Gastrocnemius medialis (tissue), 4 donors: ENCODE results near the gene KDM8.

Experiments used
- POLR2A ChIP-seq, 2 donors: fragments of 450-650 bp; IDR thresholded peaks; one replicate each; pipeline ENCODE4 v1.6.1; 2017; ENCODE audit warnings: antibody characterized with exemption in 2 of 2, mild to moderate bottlenecking in 2 of 2, moderate library complexity in 2 of 2
- TF ChIP-seq, protein P1 (sequence below), 5 experiments: fragments of 450-650 bp in 3 of 5; fragments of 200-600 bp in 2 of 5; sonication (generic) in 2 of 5; IDR thresholded peaks in 4 of 5; conservative IDR thresholded peaks in 1 of 5; 1 replicate in 4 of 5; 2 replicates in 1 of 5; pipeline ENCODE4 v1.5.1; 2016 to 2019; ENCODE audit warnings: antibody characterized with exemption in 5 of 5, mild to moderate bottlenecking in 3 of 5, moderate library complexity in 3 of 5

DNA sequence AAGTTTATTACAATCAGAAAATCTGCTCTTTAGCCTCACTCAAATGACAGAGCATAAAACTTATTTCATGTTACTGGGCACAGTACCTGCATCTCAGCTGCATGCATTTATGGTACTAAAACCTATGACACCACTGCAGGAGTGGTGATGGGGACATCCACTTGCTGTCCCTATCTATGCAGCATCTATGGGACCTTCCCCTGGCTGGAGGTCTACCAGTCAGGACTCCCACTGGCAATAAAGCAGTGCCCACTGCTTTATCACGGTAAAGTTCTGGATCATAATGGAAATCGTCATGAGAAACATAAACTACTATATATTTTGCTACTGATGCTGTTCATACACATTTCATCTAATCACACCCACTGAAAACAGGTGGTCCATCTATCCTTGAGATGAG, 39.1 kb downstream of the KDM8 start:
- TF ChIP-seq, protein P1, sequence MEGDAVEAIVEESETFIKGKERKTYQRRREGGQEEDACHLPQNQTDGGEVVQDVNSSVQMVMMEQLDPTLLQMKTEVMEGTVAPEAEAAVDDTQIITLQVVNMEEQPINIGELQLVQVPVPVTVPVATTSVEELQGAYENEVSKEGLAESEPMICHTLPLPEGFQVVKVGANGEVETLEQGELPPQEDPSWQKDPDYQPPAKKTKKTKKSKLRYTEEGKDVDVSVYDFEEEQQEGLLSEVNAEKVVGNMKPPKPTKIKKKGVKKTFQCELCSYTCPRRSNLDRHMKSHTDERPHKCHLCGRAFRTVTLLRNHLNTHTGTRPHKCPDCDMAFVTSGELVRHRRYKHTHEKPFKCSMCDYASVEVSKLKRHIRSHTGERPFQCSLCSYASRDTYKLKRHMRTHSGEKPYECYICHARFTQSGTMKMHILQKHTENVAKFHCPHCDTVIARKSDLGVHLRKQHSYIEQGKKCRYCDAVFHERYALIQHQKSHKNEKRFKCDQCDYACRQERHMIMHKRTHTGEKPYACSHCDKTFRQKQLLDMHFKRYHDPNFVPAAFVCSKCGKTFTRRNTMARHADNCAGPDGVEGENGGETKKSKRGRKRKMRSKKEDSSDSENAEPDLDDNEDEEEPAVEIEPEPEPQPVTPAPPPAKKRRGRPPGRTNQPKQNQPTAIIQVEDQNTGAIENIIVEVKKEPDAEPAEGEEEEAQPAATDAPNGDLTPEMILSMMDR (IDR thresholded peaks at IDR 0.05 in 4 of 5, conservative IDR thresholded peaks at IDR 0.05 in 1 of 5): no peak
- TF ChIP-seq POLR2A (IDR thresholded peaks at IDR 0.05): no peak
